C4-2B (cell line): ENCODE results near the gene CDC14B.

ENCODE experiments used
- CTCF ChIP-seq: fragments of 450-650 bp; conservative IDR thresholded peaks from 2 replicates; pipeline ENCODE4 v1.5.1; 2017; ENCODE audit warnings: mild to moderate bottlenecking
- ZFX ChIP-seq: fragments of 450-650 bp; IDR thresholded peaks from 2 replicates; pipeline ENCODE4 v1.6.1; 2017

DNA sequence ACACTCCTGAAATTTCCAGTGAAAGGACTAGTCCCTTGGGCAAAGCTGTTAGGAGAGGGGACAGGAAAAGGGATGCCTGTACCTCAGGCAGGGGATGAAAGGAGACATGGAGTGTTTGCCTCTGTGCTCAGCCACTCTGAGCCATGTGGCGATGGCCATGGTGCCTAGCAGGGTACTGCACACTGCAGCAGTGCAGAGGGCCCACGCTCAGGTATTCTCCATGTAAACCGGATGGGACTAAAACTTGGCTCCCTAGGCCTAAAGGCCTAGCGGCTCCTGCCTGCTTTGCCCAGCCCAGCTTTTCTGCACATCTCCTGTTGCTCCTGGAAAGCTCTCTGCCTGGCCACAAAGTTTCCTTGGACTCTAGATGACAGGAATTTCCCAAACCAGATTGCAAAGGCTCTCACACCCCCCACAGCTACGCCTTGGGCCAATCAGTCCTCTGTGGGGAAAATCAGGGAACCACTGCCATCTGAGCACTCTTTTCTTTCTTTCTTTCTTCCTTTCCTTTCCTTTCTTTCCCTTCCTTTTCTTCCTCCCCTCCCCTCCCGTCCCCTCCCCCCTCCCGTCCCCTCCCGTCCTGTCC lies 125.3 kb downstream of the CDC14B start:
- no peak for TF ChIP-seq CTCF
- TF ChIP-seq ZFX = no peak
